Heart right ventricle (tissue), 16 donors: ENCODE measurements around the gene BSPH1. TPM values are rescaled to one million over a fixed set of nuclear protein-coding genes. Genes with fewer than 3 reads are reported as not detected.

Experiments used
- ATAC-seq, 8 donors: fragments of 200-7000 bp; cut with Tn5 transposase; one replicate each; pipeline ENCODE4 v1.9.1; 2020; ENCODE audit warnings: mild to moderate bottlenecking in 8 of 8, moderate library complexity in 8 of 8, moderate number of reproducible peaks in 1 of 8
- DNase-seq, 2 donors: peaks; one replicate each; pipeline ENCODE4 v3.0.0-alpha.2; 2020
- H3K27ac ChIP-seq, 10 donors: fragments of 200-600 bp; sonication (generic) in 2 of 10; one replicate each; pipeline versions ENCODE4 v1.5.0 to v1.8.0; 2020 to 2022; ENCODE audit warnings: mild to moderate bottlenecking in 3 of 10
- H3K27me3 ChIP-seq, 7 donors: fragments of 200-600 bp; one replicate each; pipeline ENCODE4 v1.8.0; 2021 to 2022; ENCODE audit warnings: mild to moderate bottlenecking in 2 of 7
- H3K36me3 ChIP-seq, 9 donors: fragments of 200-600 bp; sonication (generic) in 1 of 9; one replicate each; pipeline versions ENCODE4 v1.5.0 to v1.8.0; 2020 to 2022; ENCODE audit warnings: mild to moderate bottlenecking in 2 of 9
- H3K4me1 ChIP-seq, 9 donors: fragments of 200-600 bp; sonication (generic) in 1 of 9; one replicate each; pipeline versions ENCODE4 v1.5.0 to v1.8.0; 2020 to 2022; ENCODE audit warnings: mild to moderate bottlenecking in 4 of 9
- H3K4me3 ChIP-seq, 10 donors: fragments of 200-600 bp; sonication (generic) in 2 of 10; one replicate each; pipeline versions ENCODE4 v1.5.0 to v1.8.0; 2020 to 2022; ENCODE audit warnings: mild to moderate bottlenecking in 7 of 10, moderate library complexity in 2 of 10
- H3K9me3 ChIP-seq, 11 donors: fragments of 200-600 bp in 10 of 11; sonication (generic) in 2 of 11; one replicate each; pipeline versions ENCODE4 v1.5.0 to v1.8.0; 2013 to 2022; ENCODE audit warnings: mild to moderate bottlenecking in 2 of 11, control low read depth in 1 of 11, moderate library complexity in 1 of 11
- CTCF ChIP-seq, 9 donors: fragments of 200-600 bp; sonication (generic) in 2 of 9; IDR thresholded peaks; one replicate each; pipeline versions ENCODE4 v1.5.0 to v1.8.0; 2021 to 2022; ENCODE audit warnings: antibody characterized with exemption in 9 of 9, mild to moderate bottlenecking in 5 of 9, moderate library complexity in 1 of 9
- WGBS, 2 donors: extraction: QIAGEN DNeasy Blood & Tissue Kit; methylation state at CpG; one replicate each; pipeline ENCODE4 v1.1.7; 2013; ENCODE audit warnings: inconsistent platforms in 1 of 2; 5-methylcytosine and 5-hydroxymethylcytosine counted together
- intact Hi-C, 10 donors: fragments of 100-400 bp; cut with DNase I; formaldehyde crosslinking; loops; one replicate each; pipeline versions ENCODE4 v1.11.1 to v1.14.2; 2022
- polyA plus RNA-seq, 2 donors: library from polyadenylated mRNA; stranded (reverse); fragments of 200-250 nt; gene quantifications; one replicate each; pipeline ENCODE4 v1.2.3, GENCODE V29; 2013
- total RNA-seq, 10 donors: library from RNA; stranded (reverse); fragmentation: NEBNext Ultra II Directional in 3 of 10; extraction: Animal tissue kit (Norgen Biotek cat#: 25700) in 3 of 10; gene quantifications; one replicate each; pipeline versions ENCODE4 v1.2.1 to v1.2.4, GENCODE V29; 2021 to 2023
- donor health status: Arrhythmogenic right ventricular cardiomyopathy.
- donor health status: ischemic (EF 13 %, LVEDD 7.1; RV severe dilation, severe dysfunction).
- donor health status: healthy with polysubstance abuse.
- donor health status: DM: no; HTN: yes; CAD: no.
- donor health status: DM: no; HTN: no; CAD: no.
- donor health status: ischemic (EF 25% LVEDD 6.9; RV normal size, moderate dysfunction).
- donor health status: ischemic (EF 25% LVEDD 5.7; RV mildly dilated, moderate dysfunction).
- donor health status: healthy.
- donor health status: DM: yes; HTN: yes; CAD: no.
- donor health status: Ischemic cardiomyopathy.
- donor health status: ischemic (EF 35%, LVEDD 5.7; RV mildly dilated, moderate dysfunction).
- donor health status: nonischemic (EF 11% LVEDD 7.7; RV severe dilation, severe dysfunction).
- donor health status: DM: yes; HTN: yes; CAD: no.
- donor health status: PGD.
- donor health status: ischemic (EF 29% LVEDD 5.4; RV normal size, mild dysfunction).
- donor health status: nonischemic (EF 23%, LVEDD 6.1; RV moderate dilation, normal function).

Gene BSPH1
- total and polyA plus RNA-seq, 12 donors = not detected

GRCh38 chr19:48029431-48029830, 37.5 kb upstream of the BSPH1 start:
- no peaks in the 10 kb centered on the region for H3K9me3 ChIP-seq
- no peaks in the 10 kb centered on the region for H3K4me1 ChIP-seq
- ATAC-seq (no peak), DNase-seq (no peak)
- H3K27ac ChIP-seq = no peak overlapping the region
- H3K4me3 ChIP-seq = no peak overlapping the region
- no peak for TF ChIP-seq CTCF (IDR thresholded peaks at IDR 0.05)
- H3K27me3 ChIP-seq = peaks cover 0 to 40% (median 21%) of the 10 kb centered on the region in 7 donors
- intact Hi-C loops = no loop called here
- 71 to 73% methylated on average over 7 of the region's 7 CpGs for WGBS, 2 donors
- H3K36me3 ChIP-seq = no peaks in the 10 kb centered on the region

GRCh38 chr19:48025480-48025879, 33.5 kb upstream of the BSPH1 start:
- no peak for DNase-seq
- WGBS, 2 donors = 70 to 72% methylated on average over 3 of the region's 3 CpGs
- no peaks in the 10 kb centered on the region for H3K9me3 ChIP-seq
- no peaks in the 10 kb centered on the region for H3K4me1 ChIP-seq
- H3K27ac ChIP-seq = no peak overlapping the region
- TF ChIP-seq CTCF (IDR thresholded peaks at IDR 0.05) = no peak
- H3K36me3 ChIP-seq = no peaks in the 10 kb centered on the region
- intact Hi-C loops = no loop called here
- peaks cover 0 to 32% (median 12%) of the 10 kb centered on the region in 7 donors for H3K27me3 ChIP-seq
- H3K4me3 ChIP-seq = no peak overlapping the region
- ATAC-seq = no peak

GRCh38 chr19:48023518-48023917, 31.5 kb upstream of the BSPH1 start:
- H3K4me1 ChIP-seq = no peaks in the 10 kb centered on the region
- DNase-seq (no peak), ATAC-seq (no peak)
- intact Hi-C loops = no loop called here
- no peaks in the 10 kb centered on the region for H3K9me3 ChIP-seq
- peaks cover 0 to 22% (median 9%) of the 10 kb centered on the region in 7 donors for H3K27me3 ChIP-seq
- H3K36me3 ChIP-seq = no peaks in the 10 kb centered on the region
- no peak overlapping the region for H3K4me3 ChIP-seq
- no peak for TF ChIP-seq CTCF (IDR thresholded peaks at IDR 0.05)
- WGBS, 2 donors = 92 to 93% methylated on average over 3 of the region's 3 CpGs
- H3K27ac ChIP-seq = no peak overlapping the region

- Histone ChIP-seq H3K4me1 (no peaks in the 10 kb centered on the region), H3K27ac (no peak overlapping the region), H3K4me3 (no peak overlapping the region), H3K9me3 (no peaks in the 10 kb centered on the region), H3K27me3 (peaks cover 0 to 27% (median 9%) of the 10 kb centered on the region in 7 donors), H3K36me3 (no peaks in the 10 kb centered on the region)
- WGBS, 2 donors = 53 to 54% methylated on average over 2 of the region's 2 CpGs
- no peak for ATAC-seq
- no peak for TF ChIP-seq CTCF (IDR thresholded peaks at IDR 0.05)
- intact Hi-C loops = no loop called here
- DNase-seq = no peak
These were observed 31.0 kb upstream of the BSPH1 start for GRCh38 chr19:48023011-48023410.
